ENCODE measurements around the gene LRRC74A.

Gene LRRC74A

GRCh38 chr14:76814726-76815645 is 11.2 kb upstream of the LRRC74A start:
- TF ChIP-seq TSHZ2 (CRISPR knock-in tag; IDR thresholded peaks at IDR 0.05) (no peak), ZFP3 (CRISPR knock-in tag; IDR thresholded peaks at IDR 0.05) (no peak), TCF4 (CRISPR knock-in tag; IDR thresholded peaks at IDR 0.05; ENCODE audit: borderline replicate concordance) (no peak), PATZ1 (CRISPR knock-in tag; IDR thresholded peaks at IDR 0.05; ENCODE audit: borderline replicate concordance) (no peak), ZNF8 (CRISPR knock-in tag; IDR thresholded peaks at IDR 0.05) (no peak), ZNF565 (CRISPR knock-in tag; conservative IDR thresholded peaks at IDR 0.05; ENCODE audit: low read depth) (no peak), TOX (CRISPR knock-in tag; IDR thresholded peaks at IDR 0.05; ENCODE audit: borderline replicate concordance) (no peak), PPARA (CRISPR knock-in tag; IDR thresholded peaks at IDR 0.05; ENCODE audit: borderline replicate concordance) (no peak), OSR1 (CRISPR knock-in tag; IDR thresholded peaks at IDR 0.05) (no peak), CSRNP3 (CRISPR knock-in tag; IDR thresholded peaks at IDR 0.05) (no peak), ESRRG (CRISPR knock-in tag; IDR thresholded peaks at IDR 0.05) (no peak), GLIS3 (CRISPR knock-in tag; IDR thresholded peaks at IDR 0.05) (no peak), SNAI2 (CRISPR knock-in tag; IDR thresholded peaks at IDR 0.05) (no peak), ARNTL (CRISPR knock-in tag; IDR thresholded peaks at IDR 0.05; ENCODE audit: borderline replicate concordance, low read depth) (no peak), CSDC2 (CRISPR knock-in tag; IDR thresholded peaks at IDR 0.05) (no peak), RARB (CRISPR knock-in tag; IDR thresholded peaks at IDR 0.05) (no peak), CREB5 (CRISPR knock-in tag; IDR thresholded peaks at IDR 0.05; ENCODE audit: low read depth) (no peak), POU6F1 (CRISPR knock-in tag; IDR thresholded peaks at IDR 0.05; ENCODE audit: borderline replicate concordance, low read depth) (no peak), ZC3H10 (CRISPR knock-in tag; IDR thresholded peaks at IDR 0.05) (no peak), ZNF70 (CRISPR knock-in tag; IDR thresholded peaks at IDR 0.05) (no peak)
- no peak for ATAC-seq

GRCh38 chr14:76820700-76821099 is 5.5 kb upstream of the LRRC74A start:
- ATAC-seq: no peak
- no peak for TF ChIP-seq ZFP30 (CRISPR knock-in tag; IDR thresholded peaks at IDR 0.05)
- TF ChIP-seq RARB (CRISPR knock-in tag; IDR thresholded peaks at IDR 0.05): no peak
- TF ChIP-seq GLIS3 (CRISPR knock-in tag; IDR thresholded peaks at IDR 0.05): no peak
- no peak for TF ChIP-seq PPARA (CRISPR knock-in tag; IDR thresholded peaks at IDR 0.05; ENCODE audit: borderline replicate concordance)
- TF ChIP-seq TOX (CRISPR knock-in tag; IDR thresholded peaks at IDR 0.05; ENCODE audit: borderline replicate concordance): no peak
- TF ChIP-seq BACH2 (CRISPR knock-in tag; IDR thresholded peaks at IDR 0.05; ENCODE audit: borderline replicate concordance): no peak
- no peak for TF ChIP-seq CSDC2 (CRISPR knock-in tag; IDR thresholded peaks at IDR 0.05)
- no peak for TF ChIP-seq ISL1 (CRISPR knock-in tag; IDR thresholded peaks at IDR 0.05)
- TF ChIP-seq ZC3H10 (CRISPR knock-in tag; IDR thresholded peaks at IDR 0.05): no peak
- TF ChIP-seq CREB5 (CRISPR knock-in tag; IDR thresholded peaks at IDR 0.05; ENCODE audit: low read depth): no peak

Data from SK-N-SH treated with all-trans-retinoic acid at 6 μM for 48 hours (cell line).